ENCODE data around the gene CENPQ.

The CENPQ gene

DNA sequence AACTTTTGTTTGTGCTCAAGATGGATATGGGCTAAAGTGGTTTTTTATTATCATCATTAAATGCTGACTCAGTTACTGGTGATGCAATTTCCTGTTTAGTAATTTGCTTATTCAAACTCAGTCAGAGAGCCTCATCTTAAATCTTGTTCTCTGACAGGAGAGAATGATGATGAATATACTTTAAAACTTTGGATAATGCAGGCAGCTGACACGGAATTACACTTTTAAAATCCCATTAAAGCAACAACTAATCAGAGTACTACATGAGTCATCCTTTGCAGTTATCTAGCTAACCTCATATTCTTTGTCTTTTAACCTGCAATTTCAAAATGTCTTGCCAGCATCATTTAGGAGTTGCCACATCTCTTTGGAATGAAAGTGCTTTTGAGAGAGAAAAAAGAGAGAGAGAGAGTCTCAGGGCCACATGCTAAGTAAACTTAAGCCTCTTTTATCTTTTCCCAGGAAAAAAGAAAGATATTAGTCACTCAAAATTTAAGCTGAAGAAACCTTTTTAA, 78.1 kb downstream of the CENPQ start:
- DNase-seq (ENCODE audit: low read depth in 2 of 2), result no peak

DNA sequence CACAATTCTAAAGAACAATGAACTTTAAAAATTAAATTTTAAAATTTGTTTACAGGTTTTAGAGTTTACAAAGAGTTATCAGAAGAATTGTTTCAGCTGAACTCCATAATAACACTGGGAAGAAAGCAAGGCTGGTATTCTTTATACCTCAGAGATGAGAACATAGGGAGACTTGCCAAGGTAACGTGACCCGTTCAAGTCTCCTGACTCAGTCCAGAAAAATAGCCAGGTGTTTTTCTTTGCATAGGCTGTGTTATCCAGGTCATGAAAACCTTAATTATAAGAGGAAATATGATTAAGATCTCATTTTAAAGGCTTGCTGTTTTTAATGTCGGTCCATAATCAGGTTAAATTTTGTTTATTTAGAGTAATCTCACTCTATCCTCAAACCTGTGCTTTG, 78.8 kb downstream of the CENPQ start:
- no peak for DNase-seq (ENCODE audit: low read depth in 2 of 2)
